Pancreas (tissue), 10 donors: Measurements from ENCODE around the gene SLC5A8. TPM values are rescaled to one million over a fixed set of nuclear protein-coding genes. Genes with fewer than 3 reads are reported as not detected.
A peak's percentile ranks its signal among the peaks of the same experiment; 100 is the strongest.

Experiments
- ATAC-seq, 4 donors: fragments of 200-7000 bp; cut with Tn5 transposase; one replicate each; pipeline versions ENCODE4 v1.8.0 to v1.9.1; 2020; ENCODE audit warnings: mild to moderate bottlenecking in 4 of 4, moderate library complexity in 4 of 4
- DNase-seq, 6 donors: peaks; one replicate each; pipeline ENCODE4 v3.0.0-alpha.2; 2020
- FAIRE-seq: peaks from 2 replicates; lab custom pipeline; 2012; peaks lifted over from hg19 to GRCh38; lab: Jason Lieb, UNC
- H3K27ac ChIP-seq, 4 donors: fragments of 200-600 bp; sonication (generic); 1 replicate in 3 of 4; 2 replicates in 1 of 4; pipeline versions ENCODE4 v1.5.0 to v1.8.0; 2020
- H3K27me3 ChIP-seq, 4 donors: fragments of 200-600 bp; one replicate each; pipeline ENCODE4 v1.8.0; 2021
- H3K36me3 ChIP-seq, 3 donors: fragments of 200-600 bp; sonication (generic) in 1 of 3; one replicate each; pipeline versions ENCODE4 v1.5.0 to v1.8.0; 2020 to 2021
- H3K4me1 ChIP-seq, 3 donors: fragments of 200-600 bp; one replicate each; pipeline ENCODE4 v1.8.0; 2021
- H3K4me3 ChIP-seq, 4 donors: fragments of 200-600 bp; sonication (generic) in 2 of 4; one replicate each; pipeline versions ENCODE4 v1.5.0 to v1.8.0; 2020 to 2021
- H3K9me3 ChIP-seq, 4 donors: fragments of 200-600 bp; one replicate each; pipeline ENCODE4 v1.8.0; 2021
- WGBS, 2 donors: extraction: QIAGEN DNeasy Blood & Tissue Kit; methylation state at CpG; one replicate each; pipeline ENCODE4 v1.1.7; 2013; 5-methylcytosine and 5-hydroxymethylcytosine counted together
- intact Hi-C, 3 donors: fragments of 100-400 bp; cut with DNase I; formaldehyde crosslinking; loops; one replicate each; pipeline versions ENCODE4 v1.11.1 to v1.14.2; 2022
- polyA plus RNA-seq, 2 donors: library from polyadenylated mRNA; stranded (reverse); fragments of 200-250 nt; gene quantifications; one replicate each; pipeline ENCODE4 v1.2.3, GENCODE V29; 2013
- total RNA-seq, 6 donors: library from RNA; stranded (reverse); fragmentation: NEBNext Ultra II Directional in 4 of 6; extraction: Animal tissue kit (Norgen Biotek cat#: 25700) in 4 of 6; gene quantifications; one replicate each; pipeline versions ENCODE4 v1.2.1 to v1.2.4, GENCODE V29; 2021 to 2023
- TF ChIP-seq, protein P1 (sequence below), 4 donors: fragments of 200-600 bp; sonication (generic) in 3 of 4; IDR thresholded peaks; one replicate each; pipeline versions ENCODE4 v1.5.0 to v1.8.0; 2021; ENCODE audit warnings: antibody characterized with exemption in 4 of 4
- donor health status: healthy with polysubstance abuse.
- donor health status: DM: no; HTN: no; CAD: no; lungs with moderate emphysema.
- donor health status: DM: no; HTN: no; CAD: no.
- donor health status: control.
- donor health status: control.
- donor health status: Bipolar disorder and iron deficiency.
- donor health status: DM: yes; HTN: yes; CAD: no.
- donor health status: DM: no; HTN: no; CAD: no.
- donor health status: DM: no; HTN: no; CAD: no.
- donor health status: DM: yes; HTN: yes; CAD: no.

The SLC5A8 gene
- total and polyA plus RNA-seq, 8 donors, result 0.06 to 0.09 (median 0.07) TPM; not detected in 5

DNA sequence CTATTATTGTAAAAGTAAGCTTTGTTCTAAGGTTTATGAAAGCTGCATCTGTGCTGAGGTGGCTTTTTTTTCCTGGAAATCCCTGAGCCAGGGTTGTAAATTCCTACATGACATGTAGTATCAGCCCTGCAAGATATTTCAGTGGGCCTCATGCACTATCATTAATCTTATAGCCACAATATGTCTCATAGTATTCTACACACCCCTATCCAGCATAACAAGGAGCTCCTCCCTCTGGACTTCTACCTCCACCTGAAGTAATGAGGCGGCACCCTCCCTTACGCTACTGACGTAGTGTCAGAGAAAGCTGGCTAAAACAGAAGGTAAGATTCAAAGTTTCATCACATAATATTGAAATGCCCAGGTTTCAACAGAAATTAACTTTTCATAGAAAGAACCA lies 35.5 kb downstream of the SLC5A8 start:
- H3K4me1 ChIP-seq, result no peaks in the 10 kb centered on the region
- ATAC-seq (no peak), DNase-seq (no peak), FAIRE-seq (no peak)
- H3K4me3 ChIP-seq, result no peak overlapping the region
- TF ChIP-seq, protein P1, sequence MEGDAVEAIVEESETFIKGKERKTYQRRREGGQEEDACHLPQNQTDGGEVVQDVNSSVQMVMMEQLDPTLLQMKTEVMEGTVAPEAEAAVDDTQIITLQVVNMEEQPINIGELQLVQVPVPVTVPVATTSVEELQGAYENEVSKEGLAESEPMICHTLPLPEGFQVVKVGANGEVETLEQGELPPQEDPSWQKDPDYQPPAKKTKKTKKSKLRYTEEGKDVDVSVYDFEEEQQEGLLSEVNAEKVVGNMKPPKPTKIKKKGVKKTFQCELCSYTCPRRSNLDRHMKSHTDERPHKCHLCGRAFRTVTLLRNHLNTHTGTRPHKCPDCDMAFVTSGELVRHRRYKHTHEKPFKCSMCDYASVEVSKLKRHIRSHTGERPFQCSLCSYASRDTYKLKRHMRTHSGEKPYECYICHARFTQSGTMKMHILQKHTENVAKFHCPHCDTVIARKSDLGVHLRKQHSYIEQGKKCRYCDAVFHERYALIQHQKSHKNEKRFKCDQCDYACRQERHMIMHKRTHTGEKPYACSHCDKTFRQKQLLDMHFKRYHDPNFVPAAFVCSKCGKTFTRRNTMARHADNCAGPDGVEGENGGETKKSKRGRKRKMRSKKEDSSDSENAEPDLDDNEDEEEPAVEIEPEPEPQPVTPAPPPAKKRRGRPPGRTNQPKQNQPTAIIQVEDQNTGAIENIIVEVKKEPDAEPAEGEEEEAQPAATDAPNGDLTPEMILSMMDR (IDR thresholded peaks at IDR 0.05), result no peak
- peaks cover 0 to 2% (median 0%) of the 10 kb centered on the region in 4 donors for H3K27me3 ChIP-seq
- H3K36me3 ChIP-seq, result no peaks in the 10 kb centered on the region
- intact Hi-C loops, result no loop called here
- 43 to 62% methylated on average over 3 of the region's 3 CpGs for WGBS, 2 donors
- H3K9me3 ChIP-seq, result no peaks in the 10 kb centered on the region
- no peak overlapping the region for H3K27ac ChIP-seq

DNA sequence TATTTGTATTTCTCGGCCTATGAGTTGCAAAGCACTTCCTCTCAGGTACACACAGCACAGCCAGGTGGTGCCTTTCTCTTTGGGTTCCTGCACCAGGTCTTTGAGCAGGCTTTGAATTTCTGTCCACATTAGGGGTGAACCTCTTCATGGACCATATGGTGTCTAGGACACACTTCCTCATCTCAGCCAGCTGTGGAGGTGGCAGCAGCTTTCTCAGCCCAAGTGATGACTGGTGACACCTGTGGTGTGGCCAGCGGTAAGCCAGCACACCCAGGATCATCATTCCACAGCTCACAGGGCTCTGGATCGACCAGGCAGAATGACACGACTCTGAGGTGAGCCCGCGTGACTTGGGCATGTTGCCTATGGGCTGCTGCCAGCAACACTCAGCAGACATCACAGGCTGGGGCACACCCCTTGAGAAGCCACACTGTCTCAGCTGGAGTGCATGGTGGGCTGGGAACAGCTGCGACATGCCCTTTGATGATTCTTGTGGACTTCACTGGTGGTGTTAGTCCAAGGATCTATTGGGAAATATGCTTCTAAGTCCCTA lies 36.8 kb downstream of the SLC5A8 start:
- Histone ChIP-seq H3K27ac (no peak overlapping the region), H3K4me3 (no peak overlapping the region), H3K27me3 (no peaks in the 10 kb centered on the region), H3K36me3 (no peaks in the 10 kb centered on the region), H3K4me1 (no peaks in the 10 kb centered on the region), H3K9me3 (no peaks in the 10 kb centered on the region)
- DNase-seq, result peak in 2 of 6 donors; percentile 8 to 41
- no peak for FAIRE-seq
- TF ChIP-seq, protein P1 (IDR thresholded peaks at IDR 0.05), result no peak
- 74 to 80% methylated on average over 7 of the region's 7 CpGs for WGBS, 2 donors
- intact Hi-C loops, result no loop called here
- no peak for ATAC-seq

DNA sequence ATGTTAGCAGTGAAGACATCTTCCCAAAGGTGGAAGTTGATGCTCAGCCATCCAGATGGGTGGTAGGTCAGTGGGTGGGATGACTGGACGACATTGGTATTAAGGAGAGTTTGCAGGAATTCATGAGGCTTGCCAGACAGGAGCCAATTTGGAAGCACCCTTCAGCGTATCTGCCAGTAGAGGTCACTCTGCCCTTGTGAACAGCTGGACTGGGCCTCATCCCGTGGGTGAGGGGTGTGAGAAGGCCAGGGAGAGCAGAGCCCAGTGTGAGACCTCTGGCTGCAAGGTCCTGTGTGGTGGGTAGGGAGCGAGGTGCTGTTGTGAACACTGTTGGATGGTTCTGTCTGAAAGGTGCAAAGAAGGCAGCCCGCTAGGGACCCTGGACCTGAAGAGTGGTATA lies 37.7 kb downstream of the SLC5A8 start:
- WGBS, 2 donors, result 41 to 47% methylated on average over 5 of the region's 5 CpGs
- H3K4me1 ChIP-seq, result no peaks in the 10 kb centered on the region
- intact Hi-C loops, result no loop called here
- H3K36me3 ChIP-seq, result no peaks in the 10 kb centered on the region
- no peak overlapping the region for H3K27ac ChIP-seq
- H3K4me3 ChIP-seq, result no peak overlapping the region
- TF ChIP-seq, protein P1 (IDR thresholded peaks at IDR 0.05), result no peak
- ATAC-seq (peak in 1 of 4 donors; percentile 12), DNase-seq (peak in 2 of 6 donors; percentile 8 to 22), FAIRE-seq (no peak)
- H3K9me3 ChIP-seq, result no peaks in the 10 kb centered on the region
- H3K27me3 ChIP-seq, result no peaks in the 10 kb centered on the region

DNA sequence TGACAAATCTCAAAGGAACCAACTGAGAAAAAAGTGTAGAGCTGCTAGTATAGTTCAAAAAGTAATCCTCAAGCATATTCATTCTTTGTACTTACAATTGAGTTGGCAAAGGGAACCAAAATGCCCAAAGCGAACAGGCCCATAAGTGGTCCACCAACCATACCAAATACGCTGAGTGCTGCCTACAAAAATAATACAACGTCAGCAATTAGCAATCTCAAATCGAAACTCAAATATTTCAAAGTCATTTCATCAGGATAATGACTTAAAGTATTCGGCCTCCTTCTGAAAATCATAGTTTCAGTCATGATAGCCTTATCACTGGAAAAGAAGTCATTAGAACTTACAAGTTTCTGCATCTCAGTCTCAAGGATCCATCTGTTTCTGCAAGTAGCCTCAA lies 42.0 kb downstream of the SLC5A8 start:
- no peak for FAIRE-seq
- Histone ChIP-seq H3K9me3 (no peaks in the 10 kb centered on the region), H3K36me3 (no peaks in the 10 kb centered on the region), H3K4me3 (no peak overlapping the region), H3K27ac (no peak overlapping the region), H3K4me1 (no peaks in the 10 kb centered on the region), H3K27me3 (no peaks in the 10 kb centered on the region)
- no peak for ATAC-seq
- TF ChIP-seq, protein P1 (IDR thresholded peaks at IDR 0.05), result no peak
- no peak for DNase-seq
- intact Hi-C loops, result no loop called here
- 77 to 87% methylated on average over 5 of the region's 5 CpGs for WGBS, 2 donors

DNA sequence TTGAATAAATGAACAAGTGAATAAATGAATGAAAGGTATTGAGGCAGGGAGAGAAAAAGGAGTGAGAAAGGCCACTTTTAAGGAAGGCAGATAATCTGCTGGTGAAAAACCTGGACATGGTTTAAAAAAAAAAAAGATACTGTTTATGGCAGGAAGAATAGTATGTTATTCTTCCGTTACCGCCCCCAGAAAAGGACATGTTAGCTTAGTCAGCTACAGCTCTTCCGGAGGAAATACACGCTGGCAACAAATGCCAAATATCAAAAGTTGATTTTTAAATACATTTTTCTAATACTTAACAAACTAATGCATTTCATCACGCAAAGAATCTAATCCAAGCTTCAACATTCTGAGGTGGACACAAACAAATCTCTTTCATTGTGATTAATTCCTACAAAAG lies 43.2 kb downstream of the SLC5A8 start:
- no peak for ATAC-seq
- Histone ChIP-seq H3K36me3 (no peaks in the 10 kb centered on the region), H3K27ac (no peak overlapping the region), H3K4me1 (no peaks in the 10 kb centered on the region), H3K27me3 (no peaks in the 10 kb centered on the region), H3K9me3 (no peaks in the 10 kb centered on the region), H3K4me3 (no peak overlapping the region)
- WGBS, 2 donors, result 54 to 62% methylated on average over 5 of the region's 5 CpGs
- DNase-seq, result no peak
- FAIRE-seq, result no peak
- intact Hi-C loops, result no loop called here
- TF ChIP-seq, protein P1 (IDR thresholded peaks at IDR 0.05), result no peak
